Bladder microvascular endothelial cell (primary cell): Measurements from ENCODE around the gene NRK. TPM values are rescaled to one million over a fixed set of nuclear protein-coding genes. Genes with fewer than 3 reads are reported as not detected.

Experiments used
- total RNA-seq: library from RNA; depleted of rRNA; stranded (reverse); fragments of >200 nt; gene quantifications from 2 replicates; pipeline ENCODE4 v1.2.3, GENCODE V29; 2014

NRK gene, protein sequence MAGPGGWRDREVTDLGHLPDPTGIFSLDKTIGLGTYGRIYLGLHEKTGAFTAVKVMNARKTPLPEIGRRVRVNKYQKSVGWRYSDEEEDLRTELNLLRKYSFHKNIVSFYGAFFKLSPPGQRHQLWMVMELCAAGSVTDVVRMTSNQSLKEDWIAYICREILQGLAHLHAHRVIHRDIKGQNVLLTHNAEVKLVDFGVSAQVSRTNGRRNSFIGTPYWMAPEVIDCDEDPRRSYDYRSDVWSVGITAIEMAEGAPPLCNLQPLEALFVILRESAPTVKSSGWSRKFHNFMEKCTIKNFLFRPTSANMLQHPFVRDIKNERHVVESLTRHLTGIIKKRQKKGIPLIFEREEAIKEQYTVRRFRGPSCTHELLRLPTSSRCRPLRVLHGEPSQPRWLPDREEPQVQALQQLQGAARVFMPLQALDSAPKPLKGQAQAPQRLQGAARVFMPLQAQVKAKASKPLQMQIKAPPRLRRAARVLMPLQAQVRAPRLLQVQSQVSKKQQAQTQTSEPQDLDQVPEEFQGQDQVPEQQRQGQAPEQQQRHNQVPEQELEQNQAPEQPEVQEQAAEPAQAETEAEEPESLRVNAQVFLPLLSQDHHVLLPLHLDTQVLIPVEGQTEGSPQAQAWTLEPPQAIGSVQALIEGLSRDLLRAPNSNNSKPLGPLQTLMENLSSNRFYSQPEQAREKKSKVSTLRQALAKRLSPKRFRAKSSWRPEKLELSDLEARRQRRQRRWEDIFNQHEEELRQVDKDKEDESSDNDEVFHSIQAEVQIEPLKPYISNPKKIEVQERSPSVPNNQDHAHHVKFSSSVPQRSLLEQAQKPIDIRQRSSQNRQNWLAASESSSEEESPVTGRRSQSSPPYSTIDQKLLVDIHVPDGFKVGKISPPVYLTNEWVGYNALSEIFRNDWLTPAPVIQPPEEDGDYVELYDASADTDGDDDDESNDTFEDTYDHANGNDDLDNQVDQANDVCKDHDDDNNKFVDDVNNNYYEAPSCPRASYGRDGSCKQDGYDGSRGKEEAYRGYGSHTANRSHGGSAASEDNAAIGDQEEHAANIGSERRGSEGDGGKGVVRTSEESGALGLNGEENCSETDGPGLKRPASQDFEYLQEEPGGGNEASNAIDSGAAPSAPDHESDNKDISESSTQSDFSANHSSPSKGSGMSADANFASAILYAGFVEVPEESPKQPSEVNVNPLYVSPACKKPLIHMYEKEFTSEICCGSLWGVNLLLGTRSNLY (N-terminal part only)
- 0.57 TPM in 1 of 2 replicates, not detected in the other for total RNA-seq

DNA sequence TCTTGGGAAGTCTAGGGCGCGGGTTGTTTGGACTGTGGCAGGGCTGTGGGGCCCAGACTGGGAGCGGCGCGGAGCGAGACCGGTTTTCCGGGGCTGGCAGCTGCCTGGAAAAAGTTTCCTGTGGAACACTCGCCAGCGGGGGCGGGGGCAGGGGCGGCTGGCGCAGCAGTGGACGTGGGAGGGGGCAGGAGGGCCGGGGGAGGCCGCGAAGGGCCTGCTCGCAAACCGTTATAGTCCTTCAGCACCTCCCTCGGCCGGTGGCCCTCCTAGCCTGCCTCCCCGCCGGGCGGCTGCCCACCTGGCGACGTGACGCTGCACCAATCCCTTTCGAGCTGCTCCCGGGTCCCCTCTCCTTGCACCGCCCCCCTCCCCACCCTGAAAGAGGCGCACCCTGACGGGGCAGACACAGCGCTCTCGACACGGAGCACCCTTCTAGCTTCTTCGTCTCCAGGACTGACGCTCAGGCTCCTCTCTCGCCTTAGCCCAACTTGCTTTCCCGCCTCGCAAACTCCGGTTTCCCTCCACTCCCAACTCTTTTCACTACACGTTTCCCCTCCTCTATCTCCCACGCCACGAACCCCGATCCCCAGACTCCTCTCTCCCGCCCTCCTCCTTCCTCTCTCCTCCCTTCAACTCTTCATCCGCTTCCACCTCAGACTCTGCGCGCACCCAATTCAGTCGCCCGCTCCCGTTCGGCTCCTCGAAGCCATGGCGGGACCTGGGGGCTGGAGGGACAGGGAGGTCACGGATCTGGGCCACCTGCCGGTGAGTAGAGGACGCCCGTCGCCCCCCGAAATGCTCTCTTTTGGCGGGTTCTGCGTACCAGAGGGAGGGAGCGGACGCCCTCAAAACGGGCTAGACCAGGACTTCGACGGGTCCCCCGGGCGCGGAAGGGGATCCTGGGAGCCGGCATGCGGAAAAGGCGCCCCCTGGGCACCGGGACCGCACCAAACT, at the start of gene NRK:
NRK (plus strand) TSS at position 402 of the 954 bp plus-strand sequence; CDS start at position 709, 307 bp downstream.

Other genes starting within 250 kb of the NRK start
- gene SERPINA7, start 216.2 kb downstream of the NRK start, total RNA-seq = not detected in 2 replicates